ENCODE measurements around the gene GSS.

DNA sequence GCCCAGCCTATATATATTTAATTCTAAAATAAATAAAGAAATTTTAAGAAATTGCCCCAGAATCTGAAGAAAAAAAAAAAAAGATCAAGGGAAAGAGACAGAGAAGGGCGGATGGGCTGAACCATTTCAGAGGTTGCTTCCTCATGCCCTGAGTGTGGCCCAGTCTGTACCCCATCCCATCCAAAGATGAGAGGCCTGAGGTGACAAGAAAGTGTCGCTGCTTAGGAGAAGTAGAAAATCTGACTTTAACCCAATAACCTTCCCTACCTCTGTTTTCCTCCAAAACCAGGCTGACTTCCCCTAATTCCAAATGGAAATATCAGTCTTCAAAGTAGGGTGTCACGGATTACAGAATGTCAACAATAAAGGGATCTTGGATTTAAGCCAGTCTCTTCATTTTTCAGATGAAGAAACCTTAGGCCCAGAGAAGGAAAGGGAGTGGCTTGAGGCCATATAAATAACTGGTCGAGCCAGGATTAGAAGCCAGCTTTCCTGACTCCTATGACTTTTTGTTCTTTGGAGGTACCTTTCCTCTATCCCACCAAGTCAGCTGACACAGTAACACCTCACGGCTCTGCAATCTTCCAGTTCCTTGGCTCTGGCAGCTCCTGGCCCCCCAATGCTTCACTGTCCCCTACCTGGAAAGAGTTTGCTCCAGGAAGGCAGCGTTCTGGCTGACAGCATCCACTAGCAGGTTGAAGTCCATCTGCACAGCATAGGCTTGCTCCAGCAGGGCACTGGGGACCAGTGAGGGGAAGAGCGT, 10.1 kb downstream of the GSS start:
- TF ChIP-seq CTCF (IDR thresholded peaks at IDR 0.05) = no peak
- no peak for TF ChIP-seq POLR2A (IDR thresholded peaks at IDR 0.05)
